K562 (cell line): Measurements from ENCODE around the gene TBC1D10A. TPM values are rescaled to one million over a fixed set of nuclear protein-coding genes. Genes with fewer than 3 reads are reported as not detected.
A peak's percentile ranks its signal among the peaks of the same experiment; 100 is the strongest.

Experiments
- ATF1 ChIP-seq, 2 experiments: fragments of 450-650 bp in 1 of 2; IDR thresholded peaks; 2 replicates each; pipeline ENCODE4 v1.6.1; 2016; ENCODE audit warnings: missing compliant biosample characterization in 1 of 2, missing genetic modification characterization in 1 of 2
- ETS1 ChIP-seq: conservative IDR thresholded peaks from 2 replicates; pipeline ENCODE4 v1.6.1; 2011; ENCODE audit warnings: low read depth, mild to moderate bottlenecking, low read length; ENCODE audit not compliant: control insufficient read depth
- HES1 ChIP-seq: fragments of 450-650 bp; IDR thresholded peaks from 2 replicates; pipeline ENCODE4 v1.6.1; 2016; ENCODE audit warnings: low read depth, mild to moderate bottlenecking, moderate library complexity
- KAT8 ChIP-seq: fragments of 450-650 bp; IDR thresholded peaks from 2 replicates; pipeline ENCODE4 v1.6.1; 2016; ENCODE audit warnings: low read depth, mild to moderate bottlenecking
- KDM1A ChIP-seq, 2 experiments: fragments of 450-650 bp; IDR thresholded peaks; 2 replicates each; pipeline ENCODE4 v1.6.1; 2016; ENCODE audit warnings: mild to moderate bottlenecking in 2 of 2
- L3MBTL2 ChIP-seq: fragments of 450-650 bp; IDR thresholded peaks from 2 replicates; pipeline ENCODE4 v1.6.1; 2016; ENCODE audit warnings: mild to moderate bottlenecking, moderate library complexity
- NKRF ChIP-seq: fragments of 450-650 bp; IDR thresholded peaks from 2 replicates; pipeline ENCODE4 v1.6.1; 2016; ENCODE audit warnings: borderline replicate concordance
- PHF21A ChIP-seq: fragments of 450-650 bp; IDR thresholded peaks from 2 replicates; pipeline ENCODE4 v1.6.1; 2017; ENCODE audit warnings: low read depth, borderline replicate concordance
- RBM22 ChIP-seq: fragments of 200-400 bp; formaldehyde crosslinking; IDR thresholded peaks from 2 replicates; pipeline ENCODE4 v1.6.1; 2018; ENCODE audit warnings: low read length, low read depth; ENCODE audit not compliant: poor library complexity, severe bottlenecking
- TFAP4 ChIP-seq: sonication (generic); formaldehyde crosslinking; IDR thresholded peaks from 2 replicates; pipeline ENCODE4 v1.8.0; 2022; ENCODE audit warnings: missing genetic modification reagents, mild to moderate bottlenecking, moderate library complexity, borderline replicate concordance
- UBTF ChIP-seq, 2 experiments: IDR thresholded peaks; 2 replicates each; pipeline ENCODE4 v1.6.1; 2012; ENCODE audit warnings: improper control_type of control experiment in 2 of 2, low read depth in 2 of 2, low read length in 2 of 2, borderline replicate concordance in 1 of 2
- polyA plus RNA-seq, 8 experiments: library from polyadenylated mRNA; depleted of rRNA in 4 of 8; stranded (reverse) in 5 of 8; unstranded in 3 of 8; fragments of >200 nt; fragmentation: Nextera tagmentation in 2 of 8; fragmentation: Illumina TruSeq in 1 of 8; extraction: Ambion mirVana in 2 of 8; extraction: Trizol in 1 of 8; gene quantifications; 2 replicates each; pipeline versions ENCODE4 v1.2.1 to v1.2.3, GENCODE V29; 2011 to 2014; ENCODE audit warnings: inconsistent platforms in 1 of 8, missing spikeins in 1 of 8
- total RNA-seq, 7 experiments: library from RNA; depleted of rRNA in 6 of 7; stranded (reverse); fragments of >200 nt in 6 of 7; fragmentation: Illumina TruSeq in 2 of 7; extraction: Trizol in 2 of 7; gene quantifications; 2 replicates each; pipeline versions ENCODE4 v1.2.1 to v1.2.3, GENCODE V29; 2011 to 2021; ENCODE audit warnings: low replicate concordance in 1 of 7

Gene TBC1D10A
- total and polyA plus RNA-seq, 9 of the 15 experiments (the other 6 are each of a cell fraction or from before 2014, with no cell fraction given), result 0.13 to 10.4 (median 4.6) TPM

GRCh38 chr22:30289141-30289979 is 37.4 kb downstream of the TBC1D10A start, which contains the start of gene CASTOR1 (continued):
- TF ChIP-seq UBTF (IDR thresholded peaks at IDR 0.05; ENCODE audit: borderline replicate concordance in 1 of 2, low read depth in 2 of 2, low read length in 2 of 2), result 0 out of 4 replicates have a peak, but pooled peaks of 1 of the 2 experiments have one; percentile 52
- TF ChIP-seq KAT8, result no peak
- 0 out of 2 replicates have a peak, but pooled peaks have one; percentile 18 for TF ChIP-seq ETS1
- no peak for TF ChIP-seq KDM1A (IDR thresholded peaks at IDR 0.05)
- TF ChIP-seq TFAP4 (CRISPR knock-in tag), result peak; percentile 79
- no peak for TF ChIP-seq PHF21A
- TF ChIP-seq L3MBTL2, result peak; percentile 59
- TF ChIP-seq RBM22, result peak; percentile 25
- no peak for TF ChIP-seq ATF1 (CRISPR knock-in tag; IDR thresholded peaks at IDR 0.05)
- peak; percentile 31 for TF ChIP-seq ATF1 (tag; IDR thresholded peaks at IDR 0.05)
- 0 out of 2 replicates have a peak, but pooled peaks have one; percentile 25 for TF ChIP-seq NKRF
- TF ChIP-seq HES1, result no peak
